ENCODE results near the gene AATK. TPM values are rescaled to one million over a fixed set of nuclear protein-coding genes. Genes with fewer than 3 reads are reported as not detected.

The AATK gene
- total and polyA plus RNA-seq, 2 of the 13 experiments (the other 11 are each of a cell fraction or from before 2014, with no cell fraction given): 2.9 to 8.4 TPM

- Histone ChIP-seq H3K79me2 (ENCODE audit: insufficient read depth, low read length) (no peaks in the 10 kb centered on the region), H3K4me1 (ENCODE audit: insufficient read depth, low read length) (peaks cover 7% of the 10 kb centered on the region; the same call in 1 of the 2 replicates), H3K9ac (ENCODE audit: insufficient read depth, low read depth, low read length) (no peak overlapping the region), H4K20me1 (ENCODE audit: insufficient read depth, low read length) (peaks cover 2% of the 10 kb centered on the region; the same call in 1 of the 2 replicates), H2AFZ (ENCODE audit: low read length) (no peak overlapping the region), H3K27ac (ENCODE audit: extremely low read length, insufficient read depth, low read length) (no peak overlapping the region), H3K9me3 (ENCODE audit: low read length) (no peaks in the 10 kb centered on the region), H3K4me2 (ENCODE audit: low read depth, low read length) (no peak overlapping the region), H3K27me3 (ENCODE audit: control insufficient read depth in 1 of 2, insufficient read depth in 2 of 2, low read length in 2 of 2) (no peaks in the 10 kb centered on the region), H3K36me3 (replicated peaks in 1 of 2; ENCODE audit: control insufficient read depth in 1 of 2, insufficient read depth in 2 of 2, low read length in 2 of 2) (peaks cover 7 to 10% of the 10 kb centered on the region in 2 experiments; a peak in 3 of 5 replicates), H3K4me3 (replicated peaks in 1 of 3; ENCODE audit: insufficient read depth in 1 of 3, low read depth in 2 of 3, low read length in 3 of 3) (no peak overlapping the region)
- ATAC-seq (no peak), DNase-seq (ENCODE audit: low spot score) (no peak), FAIRE-seq (no peak)
- POLR2A ChIA-PET: no interaction called here
- intact Hi-C loops (cut with micrococcal nuclease; ENCODE audit: unreplicated experiment): no loop called here
- BruUV-seq (replicated peaks): no TSS peak
- in situ Hi-C loops (cut with HindIII; ENCODE audit: extremely low pct_ligation_motif_present, low pct_unique_long_range_greater_than_20kb): no loop called here
- 100% methylated on average over 1 of the region's 9 CpGs for WGBS (ENCODE audit: low lambda C conversion rate)
- CTCF ChIA-PET (ENCODE audit: low intra/inter-chr PET ratio, low total read pairs): no interaction called here
- TF ChIP-seq SOX5 (CRISPR knock-in tag; IDR thresholded peaks at IDR 0.05; ENCODE audit: borderline replicate concordance) (no peak), MNT (IDR thresholded peaks at IDR 0.05) (no peak), ZNF746 (CRISPR knock-in tag; IDR thresholded peaks at IDR 0.05) (no peak), JUND (CRISPR knock-in tag; IDR thresholded peaks at IDR 0.05) (no peak), ATF7 (IDR thresholded peaks at IDR 0.05) (no peak), ATF7 (CRISPR knock-in tag; IDR thresholded peaks at IDR 0.05) (no peak), ZBTB7B (CRISPR knock-in tag; IDR thresholded peaks at IDR 0.05) (no peak), MAX (IDR thresholded peaks at IDR 0.05) (no peak)
These were observed 57.8 kb downstream of the AATK start for GRCh38 chr17:81108220-81108619.

- Histone ChIP-seq H3K4me3 (replicated peaks in 1 of 3; ENCODE audit: insufficient read depth in 1 of 3, low read depth in 2 of 3, low read length in 3 of 3) (no peak overlapping the region), H3K36me3 (replicated peaks in 1 of 2; ENCODE audit: control insufficient read depth in 1 of 2, insufficient read depth in 2 of 2, low read length in 2 of 2) (peaks cover 7 to 10% of the 10 kb centered on the region in 2 experiments; a peak in 3 of 5 replicates), H3K9ac (ENCODE audit: insufficient read depth, low read depth, low read length) (no peak overlapping the region), H4K20me1 (ENCODE audit: insufficient read depth, low read length) (peaks cover 2% of the 10 kb centered on the region; the same call in 1 of the 2 replicates), H2AFZ (ENCODE audit: low read length) (no peak overlapping the region), H3K27ac (ENCODE audit: extremely low read length, insufficient read depth, low read length) (no peak overlapping the region), H3K4me1 (ENCODE audit: insufficient read depth, low read length) (no peaks in the 10 kb centered on the region), H3K27me3 (ENCODE audit: control insufficient read depth in 1 of 2, insufficient read depth in 2 of 2, low read length in 2 of 2) (no peaks in the 10 kb centered on the region), H3K4me2 (ENCODE audit: low read depth, low read length) (no peak overlapping the region), H3K9me3 (ENCODE audit: low read length) (no peaks in the 10 kb centered on the region), H3K79me2 (ENCODE audit: insufficient read depth, low read length) (no peaks in the 10 kb centered on the region)
- FAIRE-seq (no peak), DNase-seq (ENCODE audit: low spot score) (no peak), ATAC-seq (no peak)
- BruUV-seq (replicated peaks): no TSS peak
- intact Hi-C loops (cut with micrococcal nuclease; ENCODE audit: unreplicated experiment) (no loop called here), in situ Hi-C loops (cut with HindIII; ENCODE audit: extremely low pct_ligation_motif_present, low pct_unique_long_range_greater_than_20kb) (no loop called here)
- WGBS (ENCODE audit: low lambda C conversion rate): 100% methylated on average over 9 of the region's 24 CpGs
- POLR2A ChIA-PET: no interaction called here
- CTCF ChIA-PET (ENCODE audit: low intra/inter-chr PET ratio, low total read pairs): no interaction called here
- TF ChIP-seq SETDB1 (CRISPR knock-in tag; IDR thresholded peaks at IDR 0.05; ENCODE audit: borderline replicate concordance) (no peak), ZMAT5 (CRISPR knock-in tag; IDR thresholded peaks at IDR 0.05; ENCODE audit: borderline replicate concordance, low read depth) (no peak), E2F1 (CRISPR knock-in tag; IDR thresholded peaks at IDR 0.05) (no peak), SKIL (CRISPR knock-in tag; IDR thresholded peaks at IDR 0.05; ENCODE audit: borderline replicate concordance) (no peak), ATM (IDR thresholded peaks at IDR 0.05; ENCODE audit: borderline replicate concordance) (no peak)
These were observed 59.3 kb downstream of the AATK start for GRCh38 chr17:81106716-81107115.

Data from HepG2 (cell line).